ENCODE results near the gene VWA8.

VWA8 gene

GRCh38 chr13:41822560-41822959 is 138.3 kb downstream of the VWA8 start:
- no peak for ATAC-seq (ENCODE audit: low read depth)
- TF ChIP-seq, protein P1, sequence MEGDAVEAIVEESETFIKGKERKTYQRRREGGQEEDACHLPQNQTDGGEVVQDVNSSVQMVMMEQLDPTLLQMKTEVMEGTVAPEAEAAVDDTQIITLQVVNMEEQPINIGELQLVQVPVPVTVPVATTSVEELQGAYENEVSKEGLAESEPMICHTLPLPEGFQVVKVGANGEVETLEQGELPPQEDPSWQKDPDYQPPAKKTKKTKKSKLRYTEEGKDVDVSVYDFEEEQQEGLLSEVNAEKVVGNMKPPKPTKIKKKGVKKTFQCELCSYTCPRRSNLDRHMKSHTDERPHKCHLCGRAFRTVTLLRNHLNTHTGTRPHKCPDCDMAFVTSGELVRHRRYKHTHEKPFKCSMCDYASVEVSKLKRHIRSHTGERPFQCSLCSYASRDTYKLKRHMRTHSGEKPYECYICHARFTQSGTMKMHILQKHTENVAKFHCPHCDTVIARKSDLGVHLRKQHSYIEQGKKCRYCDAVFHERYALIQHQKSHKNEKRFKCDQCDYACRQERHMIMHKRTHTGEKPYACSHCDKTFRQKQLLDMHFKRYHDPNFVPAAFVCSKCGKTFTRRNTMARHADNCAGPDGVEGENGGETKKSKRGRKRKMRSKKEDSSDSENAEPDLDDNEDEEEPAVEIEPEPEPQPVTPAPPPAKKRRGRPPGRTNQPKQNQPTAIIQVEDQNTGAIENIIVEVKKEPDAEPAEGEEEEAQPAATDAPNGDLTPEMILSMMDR (IDR thresholded peaks at IDR 0.05; ENCODE audit: poor library complexity, severe bottlenecking) = no peak
- H3K4me1 ChIP-seq (ENCODE audit: insufficient read depth, poor library complexity, severe bottlenecking) = peaks cover 6% of the 10 kb centered on the region
- H3K27me3 ChIP-seq (ENCODE audit: insufficient read depth, poor library complexity, severe bottlenecking) = no peaks in the 10 kb centered on the region
- no peak for DNase-seq (ENCODE audit: low spot score)
- peaks cover 12% of the 10 kb centered on the region for H3K36me3 ChIP-seq (ENCODE audit: low read depth)
- H3K4me3 ChIP-seq (ENCODE audit: severe bottlenecking) = no peak overlapping the region
- no peaks in the 10 kb centered on the region for H3K9me3 ChIP-seq (ENCODE audit: severe bottlenecking)
- H3K27ac ChIP-seq (ENCODE audit: poor library complexity, severe bottlenecking) = no peak overlapping the region

GRCh38 chr13:41821238-41821594 is 139.7 kb downstream of the VWA8 start:
- no peak for ATAC-seq (ENCODE audit: low read depth)
- DNase-seq (ENCODE audit: low spot score) = no peak
- Histone ChIP-seq H3K4me1 (ENCODE audit: insufficient read depth, poor library complexity, severe bottlenecking) (no peaks in the 10 kb centered on the region), H3K4me3 (ENCODE audit: severe bottlenecking) (no peak overlapping the region), H3K27ac (ENCODE audit: poor library complexity, severe bottlenecking) (no peak overlapping the region), H3K9me3 (ENCODE audit: severe bottlenecking) (no peaks in the 10 kb centered on the region), H3K27me3 (ENCODE audit: insufficient read depth, poor library complexity, severe bottlenecking) (no peaks in the 10 kb centered on the region), H3K36me3 (ENCODE audit: low read depth) (peaks cover 18% of the 10 kb centered on the region)
- TF ChIP-seq, protein P1 (IDR thresholded peaks at IDR 0.05; ENCODE audit: poor library complexity, severe bottlenecking) = no peak

GRCh38 chr13:41820581-41821237 is 140.2 kb downstream of the VWA8 start:
- H3K9me3 ChIP-seq (ENCODE audit: severe bottlenecking) = no peaks in the 10 kb centered on the region
- no peaks in the 10 kb centered on the region for H3K4me1 ChIP-seq (ENCODE audit: insufficient read depth, poor library complexity, severe bottlenecking)
- H3K27me3 ChIP-seq (ENCODE audit: insufficient read depth, poor library complexity, severe bottlenecking) = no peaks in the 10 kb centered on the region
- DNase-seq (ENCODE audit: low spot score) = no peak
- ATAC-seq (ENCODE audit: low read depth) = no peak
- TF ChIP-seq, protein P1 (IDR thresholded peaks at IDR 0.05; ENCODE audit: poor library complexity, severe bottlenecking) = no peak
- H3K27ac ChIP-seq (ENCODE audit: poor library complexity, severe bottlenecking) = no peak overlapping the region
- H3K4me3 ChIP-seq (ENCODE audit: severe bottlenecking) = no peak overlapping the region
- H3K36me3 ChIP-seq (ENCODE audit: low read depth) = peaks cover 19% of the 10 kb centered on the region

DNA sequence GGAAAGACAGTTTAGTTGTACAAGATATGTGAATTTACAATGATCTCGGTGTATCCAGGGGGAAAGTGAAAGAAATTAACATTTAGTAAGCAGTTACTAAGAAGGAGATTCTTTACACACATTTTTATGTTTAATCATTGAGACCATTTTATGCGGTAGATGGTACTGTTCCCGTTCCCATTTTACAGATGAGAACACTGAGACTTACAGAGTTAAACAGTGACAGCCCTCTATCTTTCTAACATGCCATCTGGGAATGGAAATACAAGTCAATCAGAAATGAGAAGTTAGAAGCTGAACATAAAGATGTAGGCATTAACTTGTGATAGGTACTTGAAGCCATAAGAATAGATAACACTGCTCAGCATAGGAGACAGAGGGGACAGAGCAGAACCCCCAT is 144.9 kb downstream of the VWA8 start:
- peaks cover 8% of the 10 kb centered on the region for H3K4me1 ChIP-seq (ENCODE audit: insufficient read depth, poor library complexity, severe bottlenecking)
- H3K9me3 ChIP-seq (ENCODE audit: severe bottlenecking) = no peaks in the 10 kb centered on the region
- ATAC-seq (ENCODE audit: low read depth) = no peak
- no peak for DNase-seq (ENCODE audit: low spot score)
- H3K27me3 ChIP-seq (ENCODE audit: insufficient read depth, poor library complexity, severe bottlenecking) = no peaks in the 10 kb centered on the region
- no peak overlapping the region for H3K27ac ChIP-seq (ENCODE audit: poor library complexity, severe bottlenecking)
- no peak overlapping the region for H3K4me3 ChIP-seq (ENCODE audit: severe bottlenecking)
- peaks cover 20% of the 10 kb centered on the region for H3K36me3 ChIP-seq (ENCODE audit: low read depth)
- TF ChIP-seq, protein P1 (IDR thresholded peaks at IDR 0.05; ENCODE audit: poor library complexity, severe bottlenecking) = no peak

DNA sequence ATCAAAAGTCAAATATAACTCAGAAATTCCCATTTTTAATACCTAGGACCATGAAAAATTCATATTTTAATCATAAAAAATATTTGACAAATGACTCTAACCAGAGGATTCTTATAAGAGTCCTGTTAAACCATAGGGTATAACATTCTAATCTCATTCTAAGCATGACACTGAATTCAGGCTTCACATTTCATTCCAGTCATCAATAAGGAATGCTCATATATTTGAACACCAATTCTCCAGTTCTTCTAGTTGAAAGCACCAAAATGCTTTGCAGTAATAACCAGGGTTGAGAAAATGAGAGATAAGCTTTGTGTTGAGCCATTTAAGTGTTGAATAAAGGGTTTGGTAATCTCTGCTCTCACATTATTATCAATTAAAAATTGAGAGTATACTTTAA is 147.5 kb downstream of the VWA8 start:
- peak; percentile 53; the same call in 2 of the 3 replicates for ATAC-seq (ENCODE audit: low read depth)
- Histone ChIP-seq H3K27me3 (ENCODE audit: insufficient read depth, poor library complexity, severe bottlenecking) (no peaks in the 10 kb centered on the region), H3K9me3 (ENCODE audit: severe bottlenecking) (no peaks in the 10 kb centered on the region), H3K36me3 (ENCODE audit: low read depth) (peaks cover 17% of the 10 kb centered on the region), H3K4me3 (ENCODE audit: severe bottlenecking) (no peak overlapping the region), H3K4me1 (ENCODE audit: insufficient read depth, poor library complexity, severe bottlenecking) (peaks cover 8% of the 10 kb centered on the region), H3K27ac (ENCODE audit: poor library complexity, severe bottlenecking) (no peak overlapping the region)
- no peak for DNase-seq (ENCODE audit: low spot score)
- TF ChIP-seq, protein P1 (IDR thresholded peaks at IDR 0.05; ENCODE audit: poor library complexity, severe bottlenecking) = no peak
